Liver (tissue), 9 donors: Measurements from ENCODE around the gene RNF13. TPM values are rescaled to one million over a fixed set of nuclear protein-coding genes. Genes with fewer than 3 reads are reported as not detected.

Experiments used
- DNase-seq: peaks from one replicate; pipeline ENCODE4 v3.0.0-alpha.2; 2017; ENCODE audit warnings: low spot score
- H3K27ac ChIP-seq, 2 donors: one replicate each; pipeline ENCODE4 v1.7.0; 2013; ENCODE audit warnings: inconsistent platforms in 2 of 2, low read length in 2 of 2, control low read depth in 1 of 2, low read depth in 1 of 2, mild to moderate bottlenecking in 1 of 2
- H3K27me3 ChIP-seq, 4 donors: one replicate each; pipeline versions ENCODE4 v1.6.1 to v1.7.0; 2013; ENCODE audit warnings: low read length in 3 of 4, inconsistent platforms in 1 of 4, mild to moderate bottlenecking in 1 of 4, moderate library complexity in 1 of 4; ENCODE audit not compliant: control insufficient read depth in 4 of 4, insufficient read depth in 4 of 4
- H3K36me3 ChIP-seq, 4 donors: one replicate each; pipeline versions ENCODE4 v1.6.1 to v1.7.0; 2013; ENCODE audit warnings: low read length in 3 of 4, mild to moderate bottlenecking in 3 of 4, low read depth in 1 of 4, moderate library complexity in 1 of 4; ENCODE audit not compliant: control insufficient read depth in 4 of 4, insufficient read depth in 3 of 4
- H3K4me1 ChIP-seq, 4 donors: one replicate each; pipeline versions ENCODE4 v1.6.1 to v1.7.0; 2013; ENCODE audit warnings: low read length in 3 of 4, mild to moderate bottlenecking in 3 of 4, moderate library complexity in 1 of 4; ENCODE audit not compliant: control insufficient read depth in 4 of 4, insufficient read depth in 4 of 4
- H3K4me3 ChIP-seq, 3 donors: one replicate each; pipeline versions ENCODE4 v1.6.1 to v1.7.0; 2013; ENCODE audit warnings: low read length in 3 of 3, control low read depth in 1 of 3, low read depth in 1 of 3, mild to moderate bottlenecking in 1 of 3
- H3K9ac ChIP-seq, 2 donors: one replicate each; pipeline ENCODE4 v1.7.0; 2013; ENCODE audit warnings: low read length in 2 of 2, mild to moderate bottlenecking in 2 of 2, moderate library complexity in 2 of 2, control low read depth in 1 of 2, low read depth in 1 of 2
- H3K9me3 ChIP-seq, 4 donors: one replicate each; pipeline versions ENCODE4 v1.6.1 to v1.7.0; 2013; ENCODE audit warnings: low read length in 3 of 4; ENCODE audit not compliant: control insufficient read depth in 4 of 4
- CTCF ChIP-seq: fragments of 150-350 bp; IDR thresholded peaks from 2 replicates; pipeline ENCODE4 v1.5.1; 2017; ENCODE audit warnings: improper control_type of control experiment, low read depth, low read length; ENCODE audit not compliant: missing input control
- EGR1 ChIP-seq, 2 donors: IDR thresholded peaks; 2 replicates each; pipeline ENCODE4 v1.6.1; 2016 to 2018; ENCODE audit warnings: antibody characterized with exemption in 2 of 2, low read depth in 2 of 2
- FOXA1 ChIP-seq: IDR thresholded peaks from 2 replicates; pipeline ENCODE4 v1.6.1; 2016; ENCODE audit warnings: antibody characterized with exemption
- GABPA ChIP-seq, 2 donors: IDR thresholded peaks in 1 of 2; conservative IDR thresholded peaks in 1 of 2; 2 replicates each; pipeline ENCODE4 v1.6.1; 2016; ENCODE audit warnings: antibody characterized with exemption in 2 of 2, mild to moderate bottlenecking in 1 of 2, moderate library complexity in 1 of 2
- HNF4A ChIP-seq, 2 donors: conservative IDR thresholded peaks; 2 replicates each; pipeline ENCODE4 v1.6.1; 2016; ENCODE audit warnings: antibody characterized with exemption in 2 of 2, mild to moderate bottlenecking in 2 of 2
- HNF4G ChIP-seq: IDR thresholded peaks from 2 replicates; pipeline ENCODE4 v1.6.1; 2016; ENCODE audit warnings: antibody characterized with exemption
- JUND ChIP-seq, 2 donors: IDR thresholded peaks; 2 replicates each; pipeline ENCODE4 v1.6.1; 2016; ENCODE audit warnings: antibody characterized with exemption in 2 of 2
- NR2F2 ChIP-seq: IDR thresholded peaks from 2 replicates; pipeline ENCODE4 v1.6.1; 2016; ENCODE audit warnings: antibody characterized with exemption
- RAD21 ChIP-seq, 2 donors: IDR thresholded peaks; 2 replicates each; pipeline ENCODE4 v1.6.1; 2016; ENCODE audit warnings: antibody characterized with exemption in 2 of 2, mild to moderate bottlenecking in 2 of 2
- REST ChIP-seq: IDR thresholded peaks from 2 replicates; pipeline ENCODE4 v1.6.1; 2016; ENCODE audit warnings: antibody characterized with exemption, mild to moderate bottlenecking
- RXRA ChIP-seq, 2 donors: IDR thresholded peaks; 2 replicates each; pipeline ENCODE4 v1.6.1; 2017 to 2018; ENCODE audit warnings: antibody characterized with exemption in 2 of 2, mild to moderate bottlenecking in 1 of 2
- SP1 ChIP-seq: IDR thresholded peaks from 2 replicates; pipeline ENCODE4 v1.6.1; 2018; ENCODE audit warnings: antibody characterized with exemption, mild to moderate bottlenecking
- TAF1 ChIP-seq: conservative IDR thresholded peaks from 2 replicates; pipeline ENCODE4 v1.6.1; 2016; ENCODE audit warnings: antibody characterized with exemption, mild to moderate bottlenecking
- YY1 ChIP-seq: IDR thresholded peaks from 2 replicates; pipeline ENCODE4 v1.6.1; 2016; ENCODE audit warnings: antibody characterized with exemption, mild to moderate bottlenecking
- WGBS: extraction: QIAGEN DNeasy Blood & Tissue Kit; methylation state at CpG from one replicate; pipeline ENCODE4 v1.1.7; 2013; 5-methylcytosine and 5-hydroxymethylcytosine counted together
- polyA plus RNA-seq, 2 donors: library from polyadenylated mRNA; stranded (reverse) in 1 of 2; unstranded in 1 of 2; fragments of 200-250 nt in 1 of 2; fragments of >200 nt in 1 of 2; fragmentation: Nextera tagmentation in 1 of 2; extraction: Ambion mirVana in 1 of 2; gene quantifications; one replicate each; pipeline versions ENCODE4 v1.2.1 to v1.2.3, GENCODE V29; 2013 to 2015
- total RNA-seq, 2 donors: library from RNA; depleted of rRNA; stranded (reverse); fragments of >200 nt; gene quantifications; one replicate each; pipeline ENCODE4 v1.2.3, GENCODE V29; 2014
- TF ChIP-seq, protein P1 (sequence below): IDR thresholded peaks from 2 replicates; pipeline ENCODE4 v1.6.1; 2016; ENCODE audit warnings: antibody characterized with exemption
- TF ChIP-seq, protein P2 (sequence below): IDR thresholded peaks from 2 replicates; pipeline ENCODE4 v1.6.1; 2016; ENCODE audit warnings: antibody characterized with exemption
- TF ChIP-seq, protein P3 (sequence below): IDR thresholded peaks from 2 replicates; pipeline ENCODE4 v1.6.1; 2016; ENCODE audit warnings: antibody characterized with exemption
- donor health status: healthy.
- donor health status: healthy.
- donor health status: healthy.
- donor health status: healthy.
- donor health status: healthy.

Gene RNF13
- total and polyA plus RNA-seq, 4 donors, result 31.3 to 70.5 (median 59.9) TPM

DNA sequence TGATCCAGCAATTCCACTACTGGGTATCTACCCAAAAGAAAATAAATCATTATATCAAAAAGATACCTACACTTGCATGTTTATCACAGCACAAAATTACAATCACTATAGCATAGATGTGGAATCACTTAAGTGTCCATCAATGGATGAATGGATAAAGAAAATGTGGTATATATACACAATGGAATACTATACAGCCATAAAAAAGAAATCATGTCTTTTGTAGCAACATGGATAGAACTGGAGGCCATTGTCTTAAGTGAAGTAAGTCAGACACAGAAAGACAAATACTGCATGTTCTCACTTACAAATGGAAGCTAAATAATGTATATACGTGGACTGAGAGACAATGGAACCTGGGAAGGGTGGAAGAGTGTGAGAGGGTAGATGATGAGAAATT lies 185.9 kb downstream of the RNF13 start:
- Histone ChIP-seq H3K27me3 (no peaks in the 10 kb centered on the region), H3K4me1 (no peaks in the 10 kb centered on the region), H3K27ac (no peak overlapping the region), H3K4me3 (no peak overlapping the region), H3K9ac (no peak overlapping the region), H3K36me3 (no peaks in the 10 kb centered on the region), H3K9me3 (peaks cover 0 to 9% (median under 1%) of the 10 kb centered on the region in 4 donors)
- 95% methylated on average over 1 of the region's 1 CpG for WGBS
- TF ChIP-seq RXRA (IDR thresholded peaks at IDR 0.05) (no peak), TAF1 (no peak), RAD21 (IDR thresholded peaks at IDR 0.05) (no peak), SP1 (no peak), FOXA1 (no peak), CTCF (no peak), NR2F2 (no peak), EGR1 (IDR thresholded peaks at IDR 0.05; ENCODE audit: low read depth in 2 of 2) (no peak), YY1 (no peak), HNF4A (conservative IDR thresholded peaks at IDR 0.05) (no peak), JUND (IDR thresholded peaks at IDR 0.05) (no peak), GABPA (IDR thresholded peaks at IDR 0.05 in 1 of 2, conservative IDR thresholded peaks at IDR 0.05 in 1 of 2) (no peak), REST (no peak), HNF4G (no peak)
- TF ChIP-seq, protein P1, sequence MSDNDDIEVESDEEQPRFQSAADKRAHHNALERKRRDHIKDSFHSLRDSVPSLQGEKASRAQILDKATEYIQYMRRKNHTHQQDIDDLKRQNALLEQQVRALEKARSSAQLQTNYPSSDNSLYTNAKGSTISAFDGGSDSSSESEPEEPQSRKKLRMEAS, result no peak
- TF ChIP-seq, protein P2, sequence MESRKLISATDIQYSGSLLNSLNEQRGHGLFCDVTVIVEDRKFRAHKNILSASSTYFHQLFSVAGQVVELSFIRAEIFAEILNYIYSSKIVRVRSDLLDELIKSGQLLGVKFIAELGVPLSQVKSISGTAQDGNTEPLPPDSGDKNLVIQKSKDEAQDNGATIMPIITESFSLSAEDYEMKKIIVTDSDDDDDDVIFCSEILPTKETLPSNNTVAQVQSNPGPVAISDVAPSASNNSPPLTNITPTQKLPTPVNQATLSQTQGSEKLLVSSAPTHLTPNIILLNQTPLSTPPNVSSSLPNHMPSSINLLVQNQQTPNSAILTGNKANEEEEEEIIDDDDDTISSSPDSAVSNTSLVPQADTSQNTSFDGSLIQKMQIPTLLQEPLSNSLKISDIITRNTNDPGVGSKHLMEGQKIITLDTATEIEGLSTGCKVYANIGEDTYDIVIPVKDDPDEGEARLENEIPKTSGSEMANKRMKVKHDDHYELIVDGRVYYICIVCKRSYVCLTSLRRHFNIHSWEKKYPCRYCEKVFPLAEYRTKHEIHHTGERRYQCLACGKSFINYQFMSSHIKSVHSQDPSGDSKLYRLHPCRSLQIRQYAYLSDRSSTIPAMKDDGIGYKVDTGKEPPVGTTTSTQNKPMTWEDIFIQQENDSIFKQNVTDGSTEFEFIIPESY, result no peak
- TF ChIP-seq, protein P3, sequence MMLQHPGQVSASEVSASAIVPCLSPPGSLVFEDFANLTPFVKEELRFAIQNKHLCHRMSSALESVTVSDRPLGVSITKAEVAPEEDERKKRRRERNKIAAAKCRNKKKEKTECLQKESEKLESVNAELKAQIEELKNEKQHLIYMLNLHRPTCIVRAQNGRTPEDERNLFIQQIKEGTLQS, result no peak
- DNase-seq, result no peak

DNA sequence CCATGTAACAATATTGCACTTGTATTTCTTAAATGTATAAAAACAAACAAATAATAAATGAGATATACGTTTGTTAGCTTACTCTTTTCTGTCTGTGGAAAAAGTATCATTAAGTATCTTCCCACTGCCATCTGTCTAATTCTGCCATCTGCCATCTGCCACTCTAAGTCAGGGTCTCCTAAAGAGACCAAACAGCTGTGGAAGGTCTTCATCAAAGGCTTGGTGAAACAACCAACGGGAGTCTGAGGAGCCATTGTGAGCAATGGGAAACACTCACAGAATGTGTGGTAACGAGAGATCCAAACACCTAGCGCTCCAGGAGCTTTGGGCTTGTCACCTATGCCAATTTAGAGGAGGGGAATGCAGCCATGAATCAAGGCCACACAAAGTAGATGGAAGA lies 186.4 kb downstream of the RNF13 start:
- peaks cover 0 to 9% (median under 1%) of the 10 kb centered on the region in 4 donors for H3K9me3 ChIP-seq
- WGBS, result 91% methylated on average over 4 of the region's 4 CpGs
- no peak overlapping the region for H3K27ac ChIP-seq
- H3K36me3 ChIP-seq, result no peaks in the 10 kb centered on the region
- no peak overlapping the region for H3K9ac ChIP-seq
- DNase-seq, result no peak
- H3K4me3 ChIP-seq, result no peak overlapping the region
- H3K27me3 ChIP-seq, result no peaks in the 10 kb centered on the region
- no peaks in the 10 kb centered on the region for H3K4me1 ChIP-seq
- no peak for TF ChIP-seq GABPA (IDR thresholded peaks at IDR 0.05 in 1 of 2, conservative IDR thresholded peaks at IDR 0.05 in 1 of 2)
- no peak for TF ChIP-seq CTCF
- TF ChIP-seq FOXA1, result no peak
- TF ChIP-seq, protein P1, result no peak
